ENCODE data around the gene MICALL2.

GRCh38 chr7:1388021-1388702 is 71.1 kb downstream of the MICALL2 start:
- TF ChIP-seq EP300 (IDR thresholded peaks at IDR 0.05) (no peak), POLR2AphosphoS5 (IDR thresholded peaks at IDR 0.05) (no peak)
